Esophagus muscularis mucosa (tissue), 4 donors: ENCODE data around the gene PARG.
"Not testable (repeated sequence)": the region's sequence is repeated elsewhere in the genome, so short reads cannot be mapped to it uniquely, and the experiment has no call there.

Experiments
- EP300 ChIP-seq: sonication (generic); formaldehyde crosslinking; IDR thresholded peaks from one replicate; pipeline ENCODE4 v1.6.1; 2017; ENCODE audit warnings: antibody characterized with exemption
- POLR2A ChIP-seq: fragments of 450-650 bp; IDR thresholded peaks from one replicate; pipeline ENCODE4 v1.6.1; 2017; ENCODE audit warnings: antibody characterized with exemption, moderate library complexity, mild to moderate bottlenecking, low read depth
- TF ChIP-seq, protein P1 (sequence below), 3 experiments: fragments of 200-600 bp in 2 of 3; fragments of 450-650 bp in 1 of 3; sonication (generic) in 2 of 3; IDR thresholded peaks; one replicate each; pipeline ENCODE4 v1.5.1; 2017 to 2019; ENCODE audit warnings: antibody characterized with exemption in 3 of 3, mild to moderate bottlenecking in 2 of 3, moderate library complexity in 1 of 3

DNA sequence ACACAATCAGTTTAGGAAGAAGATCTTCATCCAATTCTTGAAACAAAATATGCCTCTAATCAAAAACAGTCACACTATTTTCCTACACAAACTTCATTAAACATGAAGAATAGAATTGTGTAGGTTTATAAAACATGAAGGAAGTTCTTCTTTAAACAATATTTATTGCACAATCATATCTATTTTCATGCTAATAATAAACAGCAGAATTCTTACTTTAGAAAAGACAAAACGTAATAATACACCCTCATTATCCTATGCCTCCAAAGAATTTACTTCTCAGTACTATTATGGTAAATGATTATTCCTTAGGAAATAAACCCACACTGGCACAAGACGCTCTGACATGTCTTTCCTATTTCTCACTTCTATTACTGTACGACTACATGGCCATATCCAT lies 41.4 kb downstream of the PARG start:
- TF ChIP-seq, protein P1, sequence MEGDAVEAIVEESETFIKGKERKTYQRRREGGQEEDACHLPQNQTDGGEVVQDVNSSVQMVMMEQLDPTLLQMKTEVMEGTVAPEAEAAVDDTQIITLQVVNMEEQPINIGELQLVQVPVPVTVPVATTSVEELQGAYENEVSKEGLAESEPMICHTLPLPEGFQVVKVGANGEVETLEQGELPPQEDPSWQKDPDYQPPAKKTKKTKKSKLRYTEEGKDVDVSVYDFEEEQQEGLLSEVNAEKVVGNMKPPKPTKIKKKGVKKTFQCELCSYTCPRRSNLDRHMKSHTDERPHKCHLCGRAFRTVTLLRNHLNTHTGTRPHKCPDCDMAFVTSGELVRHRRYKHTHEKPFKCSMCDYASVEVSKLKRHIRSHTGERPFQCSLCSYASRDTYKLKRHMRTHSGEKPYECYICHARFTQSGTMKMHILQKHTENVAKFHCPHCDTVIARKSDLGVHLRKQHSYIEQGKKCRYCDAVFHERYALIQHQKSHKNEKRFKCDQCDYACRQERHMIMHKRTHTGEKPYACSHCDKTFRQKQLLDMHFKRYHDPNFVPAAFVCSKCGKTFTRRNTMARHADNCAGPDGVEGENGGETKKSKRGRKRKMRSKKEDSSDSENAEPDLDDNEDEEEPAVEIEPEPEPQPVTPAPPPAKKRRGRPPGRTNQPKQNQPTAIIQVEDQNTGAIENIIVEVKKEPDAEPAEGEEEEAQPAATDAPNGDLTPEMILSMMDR (IDR thresholded peaks at IDR 0.05): not testable (repeated sequence)
- TF ChIP-seq EP300, POLR2A: not testable (repeated sequence)
